C4-2B (cell line): ENCODE data around the gene STRN3.

ENCODE experiments used
- ZFX ChIP-seq: fragments of 450-650 bp; IDR thresholded peaks from 2 replicates; pipeline ENCODE4 v1.6.1; 2017
- TF ChIP-seq, protein P1 (sequence below): fragments of 450-650 bp; conservative IDR thresholded peaks from 2 replicates; pipeline ENCODE4 v1.5.1; 2017; ENCODE audit warnings: mild to moderate bottlenecking

DNA sequence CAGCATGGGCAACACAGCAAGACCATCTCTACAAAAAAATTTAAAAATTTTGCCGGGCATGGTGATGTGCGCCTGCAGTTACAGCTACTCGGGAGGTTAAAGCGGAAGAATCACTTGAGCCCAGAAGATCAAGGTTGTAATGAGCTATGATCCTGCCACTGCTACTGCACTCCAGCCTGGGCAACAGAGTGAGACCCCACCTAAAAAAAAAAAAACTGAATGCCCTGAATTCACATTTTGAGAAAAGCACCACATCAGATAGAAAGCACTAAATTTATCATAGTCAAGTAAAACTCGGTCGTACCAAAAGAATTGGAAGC, 24.9 kb downstream of the STRN3 start:
- TF ChIP-seq, protein P1, sequence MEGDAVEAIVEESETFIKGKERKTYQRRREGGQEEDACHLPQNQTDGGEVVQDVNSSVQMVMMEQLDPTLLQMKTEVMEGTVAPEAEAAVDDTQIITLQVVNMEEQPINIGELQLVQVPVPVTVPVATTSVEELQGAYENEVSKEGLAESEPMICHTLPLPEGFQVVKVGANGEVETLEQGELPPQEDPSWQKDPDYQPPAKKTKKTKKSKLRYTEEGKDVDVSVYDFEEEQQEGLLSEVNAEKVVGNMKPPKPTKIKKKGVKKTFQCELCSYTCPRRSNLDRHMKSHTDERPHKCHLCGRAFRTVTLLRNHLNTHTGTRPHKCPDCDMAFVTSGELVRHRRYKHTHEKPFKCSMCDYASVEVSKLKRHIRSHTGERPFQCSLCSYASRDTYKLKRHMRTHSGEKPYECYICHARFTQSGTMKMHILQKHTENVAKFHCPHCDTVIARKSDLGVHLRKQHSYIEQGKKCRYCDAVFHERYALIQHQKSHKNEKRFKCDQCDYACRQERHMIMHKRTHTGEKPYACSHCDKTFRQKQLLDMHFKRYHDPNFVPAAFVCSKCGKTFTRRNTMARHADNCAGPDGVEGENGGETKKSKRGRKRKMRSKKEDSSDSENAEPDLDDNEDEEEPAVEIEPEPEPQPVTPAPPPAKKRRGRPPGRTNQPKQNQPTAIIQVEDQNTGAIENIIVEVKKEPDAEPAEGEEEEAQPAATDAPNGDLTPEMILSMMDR: no peak
- no peak for TF ChIP-seq ZFX
